A549 (cell line): ENCODE results near the gene KCNMA1.

Experiments
- CBX2 ChIP-seq: fragments of 200-600 bp; sonication (generic); IDR thresholded peaks from 2 replicates; pipeline ENCODE4 v1.6.1; 2016; ENCODE audit warnings: low read depth, mild to moderate bottlenecking, borderline replicate concordance
- CHD2 ChIP-seq: fragments of 150-350 bp; IDR thresholded peaks from 2 replicates; pipeline ENCODE4 v1.6.1; 2014; ENCODE audit warnings: low read length; ENCODE audit not compliant: partially characterized antibody
- EP300 ChIP-seq, 2 experiments: fragments of >200 bp; sonication (Bioruptor Twin); formaldehyde crosslinking; IDR thresholded peaks; 2 replicates in 1 of 2; 3 replicates in 1 of 2; pipeline ENCODE4 v1.6.1; 2016 to 2017
- JUNB ChIP-seq: fragments of >200 bp; sonication (Bioruptor Twin); formaldehyde crosslinking; IDR thresholded peaks from 2 replicates; pipeline ENCODE4 v1.6.1; 2016
- POLR2A ChIP-seq: IDR thresholded peaks from 2 replicates; pipeline ENCODE4 v1.6.1; 2012; ENCODE audit warnings: mild to moderate bottlenecking, low read length
- RCOR1 ChIP-seq: fragments of 150-350 bp; IDR thresholded peaks from 2 replicates; pipeline ENCODE4 v1.6.1; 2014; ENCODE audit warnings: antibody characterized with exemption, low read length, low read depth
- TFCP2L1 ChIP-seq: fragments of 250-450 bp; sonication (Bioruptor Pico); IDR thresholded peaks from 2 replicates; pipeline ENCODE4 v1.5.0; 2021; ENCODE audit warnings: mild to moderate bottlenecking
- ZC3H11A ChIP-seq: fragments of 450-650 bp; IDR thresholded peaks from 2 replicates; pipeline ENCODE4 v1.6.1; 2014; ENCODE audit warnings: antibody characterized with exemption, mild to moderate bottlenecking
- ZFP36 ChIP-seq: fragments of 450-650 bp; IDR thresholded peaks from 2 replicates; pipeline ENCODE4 v1.6.1; 2014; ENCODE audit warnings: borderline replicate concordance; ENCODE audit not compliant: partially characterized antibody
- TF ChIP-seq, protein P1 (sequence below): IDR thresholded peaks from 2 replicates; pipeline ENCODE4 v1.6.1; 2012
- TF ChIP-seq, protein P2 (sequence below): fragments of >200 bp; sonication (Bioruptor Twin); formaldehyde crosslinking; IDR thresholded peaks from 3 replicates; pipeline ENCODE4 v1.5.1; 2016
- TF ChIP-seq, protein P3 (sequence below): IDR thresholded peaks from 2 replicates; pipeline ENCODE4 v1.6.1; 2012
- TF ChIP-seq, protein P4 (sequence below): fragments of 150-350 bp; IDR thresholded peaks from 2 replicates; pipeline ENCODE4 v1.6.1; 2014; ENCODE audit warnings: low read depth, mild to moderate bottlenecking, low read length
- TF ChIP-seq, protein P5 (sequence below): fragments of 200-600 bp; sonication (generic); IDR thresholded peaks from 2 replicates; pipeline ENCODE4 v1.6.1; 2016; ENCODE audit warnings: antibody characterized with exemption, mild to moderate bottlenecking, moderate library complexity

DNA sequence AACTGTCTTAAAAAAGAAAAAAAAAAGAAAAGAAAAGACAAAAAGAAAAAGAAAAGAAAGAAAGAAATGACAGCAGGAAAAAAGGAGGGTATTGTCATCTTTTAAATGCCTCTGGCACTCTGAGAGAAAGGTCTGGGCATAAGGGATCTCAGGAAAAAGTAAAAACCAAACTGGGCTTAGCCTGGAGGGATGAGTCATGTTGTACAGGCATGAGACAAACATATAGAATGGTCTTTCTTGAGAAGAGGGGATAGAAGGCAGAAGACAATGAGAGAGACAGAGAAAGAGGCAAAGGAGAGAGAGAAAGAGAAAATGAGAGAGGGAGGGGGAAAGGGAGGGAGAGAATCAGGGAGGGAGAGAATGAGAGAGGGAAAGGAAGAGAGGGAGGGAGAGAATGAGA lies 32.3 kb upstream of the KCNMA1 start:
- TF ChIP-seq POLR2A, result no peak
- TF ChIP-seq, protein P1, sequence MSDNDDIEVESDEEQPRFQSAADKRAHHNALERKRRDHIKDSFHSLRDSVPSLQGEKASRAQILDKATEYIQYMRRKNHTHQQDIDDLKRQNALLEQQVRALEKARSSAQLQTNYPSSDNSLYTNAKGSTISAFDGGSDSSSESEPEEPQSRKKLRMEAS, result no peak
- TF ChIP-seq TFCP2L1 (CRISPR knock-in tag), result no peak
- no peak for TF ChIP-seq RCOR1
- TF ChIP-seq CBX2, result no peak
- TF ChIP-seq ZFP36, result no peak
- no peak for TF ChIP-seq EP300 (IDR thresholded peaks at IDR 0.05)
- TF ChIP-seq CHD2, result no peak
- TF ChIP-seq, protein P2, sequence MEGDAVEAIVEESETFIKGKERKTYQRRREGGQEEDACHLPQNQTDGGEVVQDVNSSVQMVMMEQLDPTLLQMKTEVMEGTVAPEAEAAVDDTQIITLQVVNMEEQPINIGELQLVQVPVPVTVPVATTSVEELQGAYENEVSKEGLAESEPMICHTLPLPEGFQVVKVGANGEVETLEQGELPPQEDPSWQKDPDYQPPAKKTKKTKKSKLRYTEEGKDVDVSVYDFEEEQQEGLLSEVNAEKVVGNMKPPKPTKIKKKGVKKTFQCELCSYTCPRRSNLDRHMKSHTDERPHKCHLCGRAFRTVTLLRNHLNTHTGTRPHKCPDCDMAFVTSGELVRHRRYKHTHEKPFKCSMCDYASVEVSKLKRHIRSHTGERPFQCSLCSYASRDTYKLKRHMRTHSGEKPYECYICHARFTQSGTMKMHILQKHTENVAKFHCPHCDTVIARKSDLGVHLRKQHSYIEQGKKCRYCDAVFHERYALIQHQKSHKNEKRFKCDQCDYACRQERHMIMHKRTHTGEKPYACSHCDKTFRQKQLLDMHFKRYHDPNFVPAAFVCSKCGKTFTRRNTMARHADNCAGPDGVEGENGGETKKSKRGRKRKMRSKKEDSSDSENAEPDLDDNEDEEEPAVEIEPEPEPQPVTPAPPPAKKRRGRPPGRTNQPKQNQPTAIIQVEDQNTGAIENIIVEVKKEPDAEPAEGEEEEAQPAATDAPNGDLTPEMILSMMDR, result no peak
- TF ChIP-seq, protein P3, sequence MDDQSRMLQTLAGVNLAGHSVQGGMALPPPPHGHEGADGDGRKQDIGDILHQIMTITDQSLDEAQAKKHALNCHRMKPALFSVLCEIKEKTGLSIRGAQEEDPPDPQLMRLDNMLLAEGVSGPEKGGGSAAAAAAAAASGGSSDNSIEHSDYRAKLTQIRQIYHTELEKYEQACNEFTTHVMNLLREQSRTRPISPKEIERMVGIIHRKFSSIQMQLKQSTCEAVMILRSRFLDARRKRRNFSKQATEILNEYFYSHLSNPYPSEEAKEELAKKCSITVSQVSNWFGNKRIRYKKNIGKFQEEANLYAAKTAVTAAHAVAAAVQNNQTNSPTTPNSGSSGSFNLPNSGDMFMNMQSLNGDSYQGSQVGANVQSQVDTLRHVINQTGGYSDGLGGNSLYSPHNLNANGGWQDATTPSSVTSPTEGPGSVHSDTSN, result no peak
- TF ChIP-seq ZC3H11A, result no peak
- TF ChIP-seq, protein P4, sequence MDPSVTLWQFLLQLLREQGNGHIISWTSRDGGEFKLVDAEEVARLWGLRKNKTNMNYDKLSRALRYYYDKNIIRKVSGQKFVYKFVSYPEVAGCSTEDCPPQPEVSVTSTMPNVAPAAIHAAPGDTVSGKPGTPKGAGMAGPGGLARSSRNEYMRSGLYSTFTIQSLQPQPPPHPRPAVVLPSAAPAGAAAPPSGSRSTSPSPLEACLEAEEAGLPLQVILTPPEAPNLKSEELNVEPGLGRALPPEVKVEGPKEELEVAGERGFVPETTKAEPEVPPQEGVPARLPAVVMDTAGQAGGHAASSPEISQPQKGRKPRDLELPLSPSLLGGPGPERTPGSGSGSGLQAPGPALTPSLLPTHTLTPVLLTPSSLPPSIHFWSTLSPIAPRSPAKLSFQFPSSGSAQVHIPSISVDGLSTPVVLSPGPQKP, result no peak
- TF ChIP-seq, protein P5, sequence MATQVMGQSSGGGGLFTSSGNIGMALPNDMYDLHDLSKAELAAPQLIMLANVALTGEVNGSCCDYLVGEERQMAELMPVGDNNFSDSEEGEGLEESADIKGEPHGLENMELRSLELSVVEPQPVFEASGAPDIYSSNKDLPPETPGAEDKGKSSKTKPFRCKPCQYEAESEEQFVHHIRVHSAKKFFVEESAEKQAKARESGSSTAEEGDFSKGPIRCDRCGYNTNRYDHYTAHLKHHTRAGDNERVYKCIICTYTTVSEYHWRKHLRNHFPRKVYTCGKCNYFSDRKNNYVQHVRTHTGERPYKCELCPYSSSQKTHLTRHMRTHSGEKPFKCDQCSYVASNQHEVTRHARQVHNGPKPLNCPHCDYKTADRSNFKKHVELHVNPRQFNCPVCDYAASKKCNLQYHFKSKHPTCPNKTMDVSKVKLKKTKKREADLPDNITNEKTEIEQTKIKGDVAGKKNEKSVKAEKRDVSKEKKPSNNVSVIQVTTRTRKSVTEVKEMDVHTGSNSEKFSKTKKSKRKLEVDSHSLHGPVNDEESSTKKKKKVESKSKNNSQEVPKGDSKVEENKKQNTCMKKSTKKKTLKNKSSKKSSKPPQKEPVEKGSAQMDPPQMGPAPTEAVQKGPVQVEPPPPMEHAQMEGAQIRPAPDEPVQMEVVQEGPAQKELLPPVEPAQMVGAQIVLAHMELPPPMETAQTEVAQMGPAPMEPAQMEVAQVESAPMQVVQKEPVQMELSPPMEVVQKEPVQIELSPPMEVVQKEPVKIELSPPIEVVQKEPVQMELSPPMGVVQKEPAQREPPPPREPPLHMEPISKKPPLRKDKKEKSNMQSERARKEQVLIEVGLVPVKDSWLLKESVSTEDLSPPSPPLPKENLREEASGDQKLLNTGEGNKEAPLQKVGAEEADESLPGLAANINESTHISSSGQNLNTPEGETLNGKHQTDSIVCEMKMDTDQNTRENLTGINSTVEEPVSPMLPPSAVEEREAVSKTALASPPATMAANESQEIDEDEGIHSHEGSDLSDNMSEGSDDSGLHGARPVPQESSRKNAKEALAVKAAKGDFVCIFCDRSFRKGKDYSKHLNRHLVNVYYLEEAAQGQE, result no peak
- TF ChIP-seq JUNB, result no peak
